Measurements from ENCODE around the gene SPATA9.

GRCh38 chr5:95709967-95710650 is 27.3 kb upstream of the SPATA9 start:
- TF ChIP-seq TAF1 (IDR thresholded peaks at IDR 0.05; ENCODE audit: borderline replicate concordance, low read depth, low read length) (no peak), REST (IDR thresholded peaks at IDR 0.05; ENCODE audit: low read depth, low read length) (no peak), SMC3 (IDR thresholded peaks at IDR 0.05; ENCODE audit: low read depth, low read length) (no peak), TEAD4 (IDR thresholded peaks at IDR 0.05; ENCODE audit: borderline replicate concordance, insufficient read depth) (no peak), NRF1 (IDR thresholded peaks at IDR 0.05; ENCODE audit: low read depth, low read length) (no peak), CTCF (IDR thresholded peaks at IDR 0.05) (no peak)
